GM12878 (cell line): Measurements from ENCODE around the gene MAPKBP1. TPM values are rescaled to one million over a fixed set of nuclear protein-coding genes. Genes with fewer than 3 reads are reported as not detected.

Experiments used
- ASH2L ChIP-seq: fragments of 300-600, 200-600 bp; sonication (generic); IDR thresholded peaks from 2 replicates; pipeline ENCODE4 v1.6.1; 2017; ENCODE audit warnings: low read depth, mild to moderate bottlenecking, borderline replicate concordance
- ATF2 ChIP-seq: IDR thresholded peaks from 2 replicates; pipeline ENCODE4 v1.6.1; 2012; ENCODE audit warnings: low read length, inconsistent platforms
- CREB1 ChIP-seq: IDR thresholded peaks from 2 replicates; pipeline ENCODE4 v1.6.1; 2012; ENCODE audit warnings: low read depth, mild to moderate bottlenecking, inconsistent platforms
- CREM ChIP-seq: IDR thresholded peaks from 2 replicates; pipeline ENCODE4 v1.6.1; 2014; ENCODE audit warnings: antibody characterized with exemption, low read depth
- EZH2 ChIP-seq: IDR thresholded peaks from 2 replicates; pipeline ENCODE4 v1.6.1; 2012; ENCODE audit warnings: low read depth, mild to moderate bottlenecking, control low read depth, inconsistent platforms, low read length, borderline replicate concordance; ENCODE audit not compliant: control insufficient read depth
- IKZF1 ChIP-seq: fragments of 450-650 bp; conservative IDR thresholded peaks from 2 replicates; pipeline ENCODE4 v1.6.1; 2017; ENCODE audit warnings: antibody characterized with exemption, mild to moderate bottlenecking
- IKZF2 ChIP-seq, 2 experiments: fragments of 450-650 bp; IDR thresholded peaks; 2 replicates each; pipeline ENCODE4 v1.6.1; 2017; ENCODE audit warnings: mild to moderate bottlenecking in 2 of 2, moderate library complexity in 2 of 2
- MAX ChIP-seq: IDR thresholded peaks from 2 replicates; pipeline ENCODE4 v1.6.1; 2012; ENCODE audit warnings: low read depth, low read length, improper control_type of control experiment
- MTA3 ChIP-seq: IDR thresholded peaks from 2 replicates; pipeline ENCODE4 v1.6.1; 2012; ENCODE audit warnings: low read length, inconsistent platforms, borderline replicate concordance
- NR2F1 ChIP-seq: fragments of 450-650 bp; conservative IDR thresholded peaks from 2 replicates; pipeline ENCODE4 v1.6.1; 2017; ENCODE audit warnings: mild to moderate bottlenecking
- PAX5 ChIP-seq: IDR thresholded peaks from 2 replicates; pipeline ENCODE4 v1.6.1; 2011; ENCODE audit warnings: low read depth, low read length, borderline replicate concordance
- PBX3 ChIP-seq: IDR thresholded peaks from 2 replicates; pipeline ENCODE4 v1.6.1; 2011; ENCODE audit warnings: mild to moderate bottlenecking, low read depth, low read length, moderate library complexity; ENCODE audit not compliant: insufficient replicate concordance
- RCOR1 ChIP-seq: conservative IDR thresholded peaks from 2 replicates; pipeline ENCODE4 v1.6.1; 2012; ENCODE audit warnings: low read depth, low read length, improper control_type of control experiment
- SIX5 ChIP-seq: IDR thresholded peaks from 2 replicates; pipeline ENCODE4 v1.6.1; 2011; ENCODE audit warnings: mild to moderate bottlenecking, low read depth, low read length, moderate library complexity; ENCODE audit not compliant: severe bottlenecking
- SREBF2 ChIP-seq: IDR thresholded peaks from 2 replicates; pipeline ENCODE4 v1.6.1; 2012; ENCODE audit warnings: mild to moderate bottlenecking, low read length
- TARDBP ChIP-seq: IDR thresholded peaks from 2 replicates; pipeline ENCODE4 v1.6.1; 2016; ENCODE audit warnings: borderline replicate concordance
- ZBTB40 ChIP-seq: fragments of 450-650 bp; IDR thresholded peaks from 2 replicates; pipeline ENCODE4 v1.6.1; 2016; ENCODE audit warnings: mild to moderate bottlenecking, moderate library complexity, borderline replicate concordance
- ZNF217 ChIP-seq: fragments of 450-650 bp; IDR thresholded peaks from 2 replicates; pipeline ENCODE4 v1.6.1; 2017; ENCODE audit warnings: antibody characterized with exemption, mild to moderate bottlenecking
- polyA plus RNA-seq, 11 experiments: library from polyadenylated mRNA; depleted of rRNA in 4 of 11; unstranded in 6 of 11; stranded (reverse) in 5 of 11; fragments of >200 nt; fragmentation: Nextera tagmentation in 4 of 11; fragmentation: Illumina TruSeq in 1 of 11; extraction: Ambion mirVana in 4 of 11; extraction: Trizol in 1 of 11; gene quantifications; 1 replicate in 1 of 11; 2 replicates in 10 of 11; pipeline versions ENCODE4 v1.2.1 to v1.2.3, GENCODE V29; 2011 to 2016; ENCODE audit warnings: inconsistent platforms in 2 of 11, missing spikeins in 2 of 11, low read depth in 1 of 11
- total RNA-seq, 4 experiments: library from RNA; depleted of rRNA in 3 of 4; stranded (reverse); fragments of >200 nt in 3 of 4; fragmentation: Illumina TruSeq in 1 of 4; extraction: Trizol in 1 of 4; gene quantifications; 2 replicates each; pipeline versions ENCODE4 v1.2.1 to v1.2.3, GENCODE V29; 2013 to 2021

Gene MAPKBP1
- total and polyA plus RNA-seq, 10 of the 15 experiments (the other 5 are each of a cell fraction or from before 2014, with no cell fraction given), result 0.44 to 19.0 (median 7.3) TPM

- TF ChIP-seq MTA3 (no peak), PBX3 (no peak), RCOR1 (no peak), ZNF217 (no peak), CREM (peak; percentile 18; the same call in 1 of the 2 replicates), NR2F1 (no peak), TARDBP (no peak), IKZF1 (peak; percentile 91), PAX5 (0 out of 2 replicates have a peak, but pooled peaks have one; percentile 18), CREB1 (0 out of 2 replicates have a peak, but pooled peaks have one; percentile 36), EZH2 (no peak), MAX (no peak), ASH2L (no peak), SIX5 (no peak), SREBF2 (no peak), ZBTB40 (0 out of 2 replicates have a peak, but pooled peaks have one; percentile 27), IKZF2 (IDR thresholded peaks at IDR 0.05) (peak; percentile 56 to 69; a peak in 3 of 4 replicates), ATF2 (no peak)
These were observed 53.9 kb downstream of the MAPKBP1 start, which contains the start of gene JMJD7 (continued) for GRCh38 chr15:41827880-41828806.
